Peyer's patch (tissue), 4 donors: ENCODE results near the gene AOPEP.

Source experiments
- POLR2A ChIP-seq, 2 donors: fragments of 450-650 bp; IDR thresholded peaks; one replicate each; pipeline ENCODE4 v1.5.1; 2017; ENCODE audit warnings: antibody characterized with exemption in 2 of 2, mild to moderate bottlenecking in 2 of 2, moderate library complexity in 2 of 2
- TF ChIP-seq, protein P1 (sequence below), 6 experiments: fragments of 450-650 bp in 4 of 6; fragments of 200-600 bp in 2 of 6; sonication (generic) in 1 of 6; IDR thresholded peaks; one replicate each; pipeline ENCODE4 v1.5.1; 2017 to 2019; ENCODE audit warnings: antibody characterized with exemption in 6 of 6, mild to moderate bottlenecking in 3 of 6, moderate library complexity in 1 of 6

DNA sequence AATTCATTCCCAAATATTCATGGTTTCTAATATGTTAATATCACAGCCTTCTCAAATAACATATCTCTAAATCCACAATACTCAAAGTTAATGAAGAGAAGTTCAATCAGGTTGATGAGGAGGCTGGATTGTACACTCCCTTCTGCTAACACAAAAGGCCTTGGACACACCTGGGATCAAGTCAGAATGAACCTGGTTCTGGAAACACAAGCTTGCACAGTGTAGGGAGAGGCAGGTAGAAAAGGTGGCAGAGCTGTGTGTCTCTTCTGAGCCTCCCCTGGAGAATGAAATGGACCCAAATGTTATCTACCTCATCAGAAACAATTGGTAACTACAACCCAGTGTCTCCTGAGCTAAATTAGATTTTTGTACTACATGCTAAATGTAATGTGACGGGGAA is 46.5 kb upstream of the AOPEP start:
- TF ChIP-seq, protein P1, sequence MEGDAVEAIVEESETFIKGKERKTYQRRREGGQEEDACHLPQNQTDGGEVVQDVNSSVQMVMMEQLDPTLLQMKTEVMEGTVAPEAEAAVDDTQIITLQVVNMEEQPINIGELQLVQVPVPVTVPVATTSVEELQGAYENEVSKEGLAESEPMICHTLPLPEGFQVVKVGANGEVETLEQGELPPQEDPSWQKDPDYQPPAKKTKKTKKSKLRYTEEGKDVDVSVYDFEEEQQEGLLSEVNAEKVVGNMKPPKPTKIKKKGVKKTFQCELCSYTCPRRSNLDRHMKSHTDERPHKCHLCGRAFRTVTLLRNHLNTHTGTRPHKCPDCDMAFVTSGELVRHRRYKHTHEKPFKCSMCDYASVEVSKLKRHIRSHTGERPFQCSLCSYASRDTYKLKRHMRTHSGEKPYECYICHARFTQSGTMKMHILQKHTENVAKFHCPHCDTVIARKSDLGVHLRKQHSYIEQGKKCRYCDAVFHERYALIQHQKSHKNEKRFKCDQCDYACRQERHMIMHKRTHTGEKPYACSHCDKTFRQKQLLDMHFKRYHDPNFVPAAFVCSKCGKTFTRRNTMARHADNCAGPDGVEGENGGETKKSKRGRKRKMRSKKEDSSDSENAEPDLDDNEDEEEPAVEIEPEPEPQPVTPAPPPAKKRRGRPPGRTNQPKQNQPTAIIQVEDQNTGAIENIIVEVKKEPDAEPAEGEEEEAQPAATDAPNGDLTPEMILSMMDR (IDR thresholded peaks at IDR 0.05), result no peak
- no peak for TF ChIP-seq POLR2A (IDR thresholded peaks at IDR 0.05)
